ENCODE results near the gene KICS2. TPM values are rescaled to one million over a fixed set of nuclear protein-coding genes. Genes with fewer than 3 reads are reported as not detected.

Gene KICS2
- total RNA-seq, 1 experiment from 2014 or later = 9.6 TPM

DNA sequence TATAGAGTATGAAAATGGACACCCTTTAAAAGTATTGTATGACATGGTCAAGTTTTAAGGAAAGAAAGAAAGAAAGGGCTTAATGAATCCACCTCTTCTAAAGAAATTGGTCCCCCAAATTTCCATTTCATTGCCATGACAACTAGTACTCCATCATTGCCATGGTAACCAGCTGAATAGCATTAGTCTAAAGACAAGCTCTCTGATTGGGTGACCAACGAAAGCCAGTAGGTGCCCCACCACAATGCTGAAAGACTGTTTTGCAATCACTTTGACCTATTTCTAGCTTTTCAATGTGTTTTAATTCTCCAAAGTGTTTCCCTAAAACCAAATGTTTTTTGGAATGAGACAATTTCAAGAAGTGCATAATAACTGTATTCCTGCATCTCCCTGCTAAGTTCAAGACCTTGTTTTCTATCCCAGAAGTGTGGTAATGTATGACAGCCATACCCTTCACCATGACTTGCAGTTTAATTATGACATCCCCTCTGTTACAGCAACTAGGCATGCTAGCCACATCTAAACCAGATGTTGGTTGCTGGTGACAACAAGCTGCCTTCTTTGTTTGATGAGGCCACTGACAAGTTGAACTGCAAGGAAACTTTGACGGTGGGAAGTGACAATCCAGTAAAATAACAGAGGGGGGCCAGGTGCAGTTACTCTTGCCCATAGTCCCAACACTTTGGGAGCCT, 46.7 kb downstream of the KICS2 start:
- in situ Hi-C loops (cut with HindIII; ENCODE audit: low pct_unique_long_range_greater_than_20kb, low sequenced_read_pairs) = no loop called here
- POLR2A ChIA-PET = no interaction called here
- H3K4me1 ChIP-seq (ENCODE audit: control insufficient read depth, insufficient read depth, low read length) = no peaks in the 10 kb centered on the region

DNA sequence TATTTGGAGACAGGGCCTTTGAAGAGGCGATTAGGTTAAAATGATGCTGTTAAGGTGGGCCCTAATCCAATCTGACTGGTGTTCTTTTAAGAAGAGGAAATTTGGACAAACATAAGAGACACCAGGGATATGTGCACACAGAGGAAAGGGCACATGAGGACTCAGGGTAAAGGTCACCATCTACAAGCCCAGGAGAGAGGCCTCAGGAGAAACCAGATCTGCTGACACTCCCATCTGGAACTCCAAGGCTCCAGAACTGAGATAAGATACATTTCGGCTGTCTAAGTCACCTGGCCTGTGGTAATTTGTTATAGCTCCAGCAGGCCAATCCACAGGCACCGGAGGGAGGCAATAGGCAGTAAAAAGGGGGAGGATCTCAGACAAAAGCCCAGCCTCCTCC, 48.6 kb downstream of the KICS2 start:
- TF ChIP-seq POLR2AphosphoS5 (IDR thresholded peaks at IDR 0.05; ENCODE audit: low read depth, low read length) (no peak), SIN3A (IDR thresholded peaks at IDR 0.05; ENCODE audit: borderline replicate concordance, insufficient read depth, low read depth, low read length) (no peak), TCF7L2 (IDR thresholded peaks at IDR 0.05; ENCODE audit: low read depth, low read length) (no peak)
- TF ChIP-seq, protein P1, sequence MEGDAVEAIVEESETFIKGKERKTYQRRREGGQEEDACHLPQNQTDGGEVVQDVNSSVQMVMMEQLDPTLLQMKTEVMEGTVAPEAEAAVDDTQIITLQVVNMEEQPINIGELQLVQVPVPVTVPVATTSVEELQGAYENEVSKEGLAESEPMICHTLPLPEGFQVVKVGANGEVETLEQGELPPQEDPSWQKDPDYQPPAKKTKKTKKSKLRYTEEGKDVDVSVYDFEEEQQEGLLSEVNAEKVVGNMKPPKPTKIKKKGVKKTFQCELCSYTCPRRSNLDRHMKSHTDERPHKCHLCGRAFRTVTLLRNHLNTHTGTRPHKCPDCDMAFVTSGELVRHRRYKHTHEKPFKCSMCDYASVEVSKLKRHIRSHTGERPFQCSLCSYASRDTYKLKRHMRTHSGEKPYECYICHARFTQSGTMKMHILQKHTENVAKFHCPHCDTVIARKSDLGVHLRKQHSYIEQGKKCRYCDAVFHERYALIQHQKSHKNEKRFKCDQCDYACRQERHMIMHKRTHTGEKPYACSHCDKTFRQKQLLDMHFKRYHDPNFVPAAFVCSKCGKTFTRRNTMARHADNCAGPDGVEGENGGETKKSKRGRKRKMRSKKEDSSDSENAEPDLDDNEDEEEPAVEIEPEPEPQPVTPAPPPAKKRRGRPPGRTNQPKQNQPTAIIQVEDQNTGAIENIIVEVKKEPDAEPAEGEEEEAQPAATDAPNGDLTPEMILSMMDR (IDR thresholded peaks at IDR 0.05) = no peak
- TF ChIP-seq, protein P2, sequence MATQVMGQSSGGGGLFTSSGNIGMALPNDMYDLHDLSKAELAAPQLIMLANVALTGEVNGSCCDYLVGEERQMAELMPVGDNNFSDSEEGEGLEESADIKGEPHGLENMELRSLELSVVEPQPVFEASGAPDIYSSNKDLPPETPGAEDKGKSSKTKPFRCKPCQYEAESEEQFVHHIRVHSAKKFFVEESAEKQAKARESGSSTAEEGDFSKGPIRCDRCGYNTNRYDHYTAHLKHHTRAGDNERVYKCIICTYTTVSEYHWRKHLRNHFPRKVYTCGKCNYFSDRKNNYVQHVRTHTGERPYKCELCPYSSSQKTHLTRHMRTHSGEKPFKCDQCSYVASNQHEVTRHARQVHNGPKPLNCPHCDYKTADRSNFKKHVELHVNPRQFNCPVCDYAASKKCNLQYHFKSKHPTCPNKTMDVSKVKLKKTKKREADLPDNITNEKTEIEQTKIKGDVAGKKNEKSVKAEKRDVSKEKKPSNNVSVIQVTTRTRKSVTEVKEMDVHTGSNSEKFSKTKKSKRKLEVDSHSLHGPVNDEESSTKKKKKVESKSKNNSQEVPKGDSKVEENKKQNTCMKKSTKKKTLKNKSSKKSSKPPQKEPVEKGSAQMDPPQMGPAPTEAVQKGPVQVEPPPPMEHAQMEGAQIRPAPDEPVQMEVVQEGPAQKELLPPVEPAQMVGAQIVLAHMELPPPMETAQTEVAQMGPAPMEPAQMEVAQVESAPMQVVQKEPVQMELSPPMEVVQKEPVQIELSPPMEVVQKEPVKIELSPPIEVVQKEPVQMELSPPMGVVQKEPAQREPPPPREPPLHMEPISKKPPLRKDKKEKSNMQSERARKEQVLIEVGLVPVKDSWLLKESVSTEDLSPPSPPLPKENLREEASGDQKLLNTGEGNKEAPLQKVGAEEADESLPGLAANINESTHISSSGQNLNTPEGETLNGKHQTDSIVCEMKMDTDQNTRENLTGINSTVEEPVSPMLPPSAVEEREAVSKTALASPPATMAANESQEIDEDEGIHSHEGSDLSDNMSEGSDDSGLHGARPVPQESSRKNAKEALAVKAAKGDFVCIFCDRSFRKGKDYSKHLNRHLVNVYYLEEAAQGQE (IDR thresholded peaks at IDR 0.05; ENCODE audit: insufficient read depth in 1 of 2, low read depth in 2 of 2, low read length in 1 of 2) = no peak
- Histone ChIP-seq H3K4me3 (ENCODE audit: low read depth in 2 of 2, low read length in 2 of 2) (no peak overlapping the region), H3K27me3 (ENCODE audit: control insufficient read depth, insufficient read depth, low read length) (no peaks in the 10 kb centered on the region), H3K9me3 (ENCODE audit: control insufficient read depth, insufficient read depth, low read depth, low read length) (no peaks in the 10 kb centered on the region), H3K27ac (ENCODE audit: low read length) (no peak overlapping the region; the same call in 1 of the 2 replicates), H3K36me3 (ENCODE audit: control insufficient read depth, insufficient read depth, low read length) (no peaks in the 10 kb centered on the region), H3K4me1 (ENCODE audit: control insufficient read depth, insufficient read depth, low read length) (no peaks in the 10 kb centered on the region)
- no peak for ATAC-seq
- POLR2A ChIA-PET = no interaction called here
- intact Hi-C loops (cut with micrococcal nuclease; ENCODE audit: unreplicated experiment) (no loop called here), in situ Hi-C loops (cut with HindIII; ENCODE audit: low pct_unique_long_range_greater_than_20kb, low sequenced_read_pairs) (no loop called here)
- no peak for DNase-seq (ENCODE audit: low read depth, low spot score)
- BruUV-seq (replicated peaks) = no TSS peak
- CTCF ChIA-PET = no interaction called here

More for the DNA sequence above, 46.7 kb downstream of the KICS2 start:
- DNase-seq (ENCODE audit: low read depth, low spot score) (no peak), ATAC-seq (no peak)
- Histone ChIP-seq H3K27me3 (ENCODE audit: control insufficient read depth, insufficient read depth, low read length) (no peaks in the 10 kb centered on the region), H3K4me3 (ENCODE audit: low read depth in 2 of 2, low read length in 2 of 2) (no peak overlapping the region), H3K36me3 (ENCODE audit: control insufficient read depth, insufficient read depth, low read length) (no peaks in the 10 kb centered on the region), H3K9me3 (ENCODE audit: control insufficient read depth, insufficient read depth, low read depth, low read length) (no peaks in the 10 kb centered on the region; the same call in 1 of the 2 replicates), H3K27ac (ENCODE audit: low read length) (no peak overlapping the region)
- TF ChIP-seq, protein P2 (IDR thresholded peaks at IDR 0.05; ENCODE audit: insufficient read depth in 1 of 2, low read depth in 2 of 2, low read length in 1 of 2) = no peak
- TF ChIP-seq POLR2AphosphoS5 (IDR thresholded peaks at IDR 0.05; ENCODE audit: low read depth, low read length) (no peak), TCF7L2 (IDR thresholded peaks at IDR 0.05; ENCODE audit: low read depth, low read length) (no peak), SIN3A (IDR thresholded peaks at IDR 0.05; ENCODE audit: borderline replicate concordance, insufficient read depth, low read depth, low read length) (no peak)
- TF ChIP-seq, protein P1 (IDR thresholded peaks at IDR 0.05) = no peak
- BruUV-seq (replicated peaks) = no TSS peak
- CTCF ChIA-PET = no interaction called here
- intact Hi-C loops (cut with micrococcal nuclease; ENCODE audit: unreplicated experiment) = no loop called here

Data from Panc1 (cell line).